GM23338 (cell line): ENCODE results near the gene NCOR2. TPM values are rescaled to one million over a fixed set of nuclear protein-coding genes. Genes with fewer than 3 reads are reported as not detected.

ENCODE experiments used
- ATAC-seq: fragments of 200-7000 bp; cut with Tn5 transposase; 3 replicates; pipeline ENCODE4 v1.9.1; 2020
- DNase-seq: peaks from one replicate; pipeline ENCODE4 v3.0.0-alpha.2; 2015; ENCODE audit warnings: low spot score
- H2AFZ ChIP-seq: fragments of 200-600 bp; sonication (generic); 2 replicates; pipeline ENCODE4 v1.8.0; 2016; ENCODE audit warnings: antibody characterized with exemption, mild to moderate bottlenecking, moderate library complexity
- H3F3A ChIP-seq: fragments of 200-600 bp; sonication (generic); replicated peaks from 2 replicates; pipeline ENCODE4 v1.8.0; 2017; ENCODE audit warnings: antibody characterized with exemption, mixed run types, low read depth
- H3K27ac ChIP-seq: fragments of 200-600 bp; sonication (generic); 2 replicates; pipeline ENCODE4 v1.6.1; 2016; ENCODE audit warnings: low read depth
- H3K27me3 ChIP-seq: fragments of 200-600 bp; sonication (generic); 2 replicates; pipeline ENCODE4 v1.8.0; 2016; ENCODE audit warnings: mild to moderate bottlenecking, mixed run types, moderate library complexity; ENCODE audit not compliant: insufficient read depth
- H3K36me3 ChIP-seq: fragments of 200-600 bp; sonication (generic); 2 replicates; pipeline ENCODE4 v1.8.0; 2016; ENCODE audit warnings: mild to moderate bottlenecking; ENCODE audit not compliant: insufficient read depth
- H3K4me1 ChIP-seq: fragments of 200-600 bp; sonication (generic); 2 replicates; pipeline ENCODE4 v1.8.0; 2016; ENCODE audit warnings: mild to moderate bottlenecking, moderate library complexity; ENCODE audit not compliant: insufficient read depth
- H3K4me2 ChIP-seq: fragments of 200-600 bp; sonication (generic); 2 replicates; pipeline ENCODE4 v1.7.1; 2017; ENCODE audit warnings: mixed run types
- H3K4me3 ChIP-seq: fragments of 200-600 bp; sonication (generic); 2 replicates; pipeline ENCODE4 v1.6.1; 2016; ENCODE audit warnings: mixed run types
- H3K79me2 ChIP-seq: fragments of 200-600 bp; sonication (generic); replicated peaks from 2 replicates; pipeline ENCODE4 v1.8.0; 2017; ENCODE audit warnings: mild to moderate bottlenecking; ENCODE audit not compliant: insufficient read depth
- H3K9me2 ChIP-seq: fragments of 200-600 bp; sonication (generic); 2 replicates; pipeline ENCODE4 v1.8.0; 2017; ENCODE audit not compliant: insufficient read depth
- H4K20me1 ChIP-seq: fragments of 200-600 bp; sonication (generic); replicated peaks from 2 replicates; pipeline ENCODE4 v1.8.0; 2017; ENCODE audit warnings: mild to moderate bottlenecking; ENCODE audit not compliant: insufficient read depth
- H3K27ac Mint-ChIP-seq: 2 replicates; pipeline ENCODE4 v1.8.0; 2020; ENCODE audit warnings: inconsistent platforms, mild to moderate bottlenecking, moderate library complexity, mixed read lengths
- H3K27me3 Mint-ChIP-seq: 3 replicates; pipeline ENCODE4 v1.8.0; 2022; ENCODE audit warnings: low read depth, mild to moderate bottlenecking, moderate library complexity, mixed read lengths, inconsistent platforms; ENCODE audit not compliant: insufficient read depth, poor library complexity
- H3K36me3 Mint-ChIP-seq: 3 replicates; pipeline ENCODE4 v1.8.0; 2021; ENCODE audit warnings: low read depth, mild to moderate bottlenecking, inconsistent platforms, moderate library complexity, mixed read lengths
- H3K4me1 Mint-ChIP-seq: 3 replicates; pipeline ENCODE4 v1.8.0; 2020; ENCODE audit warnings: mild to moderate bottlenecking, inconsistent platforms, mixed read lengths
- H3K4me3 Mint-ChIP-seq: 3 replicates; pipeline ENCODE4 v1.8.0; 2021; ENCODE audit warnings: moderate library complexity, mild to moderate bottlenecking, inconsistent platforms, mixed read lengths
- H3K9me3 Mint-ChIP-seq: 3 replicates; pipeline ENCODE4 v1.8.0; 2020; ENCODE audit warnings: moderate library complexity, mild to moderate bottlenecking, inconsistent platforms, mixed read lengths
- CREB1 ChIP-seq: fragments of 250-450 bp; sonication (Bioruptor Pico); IDR thresholded peaks from 2 replicates; pipeline ENCODE4 v1.5.0; 2020; ENCODE audit warnings: low read depth, mild to moderate bottlenecking, moderate library complexity
- CTCF ChIP-seq, 2 experiments: fragments of 200-600 bp in 1 of 2; sonication (generic) in 1 of 2; conservative IDR thresholded peaks; 2 replicates each; pipeline versions ENCODE4 v1.5.1 to v1.6.1; 2016 to 2017; ENCODE audit warnings: antibody characterized with exemption in 2 of 2, low read depth in 2 of 2, mild to moderate bottlenecking in 2 of 2, moderate library complexity in 1 of 2
- ZNF331 ChIP-seq: fragments of 250-450 bp; sonication (Bioruptor Pico); IDR thresholded peaks from 2 replicates; pipeline ENCODE4 v1.5.0; 2020; ENCODE audit warnings: low read depth, mild to moderate bottlenecking, moderate library complexity
- polyA plus RNA-seq: library from polyadenylated mRNA; unstranded; fragments of >200 nt; fragmentation: Nextera tagmentation; extraction: Ambion mirVana; gene quantifications from 2 replicates; pipeline ENCODE4 v1.2.1, GENCODE V29; 2016
- total RNA-seq: library from RNA; depleted of rRNA; stranded (reverse); fragments of >200 nt; shearing (Covaris generic); gene quantifications from 2 replicates; pipeline ENCODE4 v1.2.3, GENCODE V29; 2014
- TF ChIP-seq, protein P1 (sequence below): fragments of 250-450 bp; sonication (Bioruptor Pico); IDR thresholded peaks from 2 replicates; pipeline ENCODE4 v1.5.0; 2020; ENCODE audit warnings: mild to moderate bottlenecking, moderate library complexity

Gene NCOR2
- total and polyA plus RNA-seq, 2 experiments from 2014 or later, result 69.6 to 190 TPM

DNA sequence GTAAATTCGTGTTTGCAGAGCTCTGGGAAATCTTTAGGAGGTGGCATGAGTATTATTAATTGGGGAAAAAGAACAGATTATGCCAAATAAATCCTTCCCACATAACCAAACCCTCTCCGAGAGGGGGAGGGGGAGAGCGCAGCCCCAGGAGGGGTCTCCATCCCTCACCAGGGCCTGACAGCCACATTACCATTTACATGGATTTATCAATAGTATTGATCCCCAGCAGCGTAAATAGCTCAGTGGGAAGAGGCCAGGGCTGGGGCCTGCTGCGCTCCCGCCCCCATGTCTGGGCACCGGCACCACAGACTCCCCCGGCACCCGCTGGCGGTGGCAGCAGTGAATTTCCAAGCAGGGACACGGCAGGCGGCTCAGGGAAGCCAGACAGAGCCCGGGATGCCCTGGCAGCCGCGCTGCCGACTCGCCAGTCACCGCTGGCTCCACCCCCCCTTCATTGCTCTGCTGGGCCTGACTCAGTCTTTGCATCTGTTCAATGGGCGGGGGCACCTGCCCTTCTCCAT, 2.4 kb downstream of the NCOR2 start (continued):
- TF ChIP-seq, protein P1, sequence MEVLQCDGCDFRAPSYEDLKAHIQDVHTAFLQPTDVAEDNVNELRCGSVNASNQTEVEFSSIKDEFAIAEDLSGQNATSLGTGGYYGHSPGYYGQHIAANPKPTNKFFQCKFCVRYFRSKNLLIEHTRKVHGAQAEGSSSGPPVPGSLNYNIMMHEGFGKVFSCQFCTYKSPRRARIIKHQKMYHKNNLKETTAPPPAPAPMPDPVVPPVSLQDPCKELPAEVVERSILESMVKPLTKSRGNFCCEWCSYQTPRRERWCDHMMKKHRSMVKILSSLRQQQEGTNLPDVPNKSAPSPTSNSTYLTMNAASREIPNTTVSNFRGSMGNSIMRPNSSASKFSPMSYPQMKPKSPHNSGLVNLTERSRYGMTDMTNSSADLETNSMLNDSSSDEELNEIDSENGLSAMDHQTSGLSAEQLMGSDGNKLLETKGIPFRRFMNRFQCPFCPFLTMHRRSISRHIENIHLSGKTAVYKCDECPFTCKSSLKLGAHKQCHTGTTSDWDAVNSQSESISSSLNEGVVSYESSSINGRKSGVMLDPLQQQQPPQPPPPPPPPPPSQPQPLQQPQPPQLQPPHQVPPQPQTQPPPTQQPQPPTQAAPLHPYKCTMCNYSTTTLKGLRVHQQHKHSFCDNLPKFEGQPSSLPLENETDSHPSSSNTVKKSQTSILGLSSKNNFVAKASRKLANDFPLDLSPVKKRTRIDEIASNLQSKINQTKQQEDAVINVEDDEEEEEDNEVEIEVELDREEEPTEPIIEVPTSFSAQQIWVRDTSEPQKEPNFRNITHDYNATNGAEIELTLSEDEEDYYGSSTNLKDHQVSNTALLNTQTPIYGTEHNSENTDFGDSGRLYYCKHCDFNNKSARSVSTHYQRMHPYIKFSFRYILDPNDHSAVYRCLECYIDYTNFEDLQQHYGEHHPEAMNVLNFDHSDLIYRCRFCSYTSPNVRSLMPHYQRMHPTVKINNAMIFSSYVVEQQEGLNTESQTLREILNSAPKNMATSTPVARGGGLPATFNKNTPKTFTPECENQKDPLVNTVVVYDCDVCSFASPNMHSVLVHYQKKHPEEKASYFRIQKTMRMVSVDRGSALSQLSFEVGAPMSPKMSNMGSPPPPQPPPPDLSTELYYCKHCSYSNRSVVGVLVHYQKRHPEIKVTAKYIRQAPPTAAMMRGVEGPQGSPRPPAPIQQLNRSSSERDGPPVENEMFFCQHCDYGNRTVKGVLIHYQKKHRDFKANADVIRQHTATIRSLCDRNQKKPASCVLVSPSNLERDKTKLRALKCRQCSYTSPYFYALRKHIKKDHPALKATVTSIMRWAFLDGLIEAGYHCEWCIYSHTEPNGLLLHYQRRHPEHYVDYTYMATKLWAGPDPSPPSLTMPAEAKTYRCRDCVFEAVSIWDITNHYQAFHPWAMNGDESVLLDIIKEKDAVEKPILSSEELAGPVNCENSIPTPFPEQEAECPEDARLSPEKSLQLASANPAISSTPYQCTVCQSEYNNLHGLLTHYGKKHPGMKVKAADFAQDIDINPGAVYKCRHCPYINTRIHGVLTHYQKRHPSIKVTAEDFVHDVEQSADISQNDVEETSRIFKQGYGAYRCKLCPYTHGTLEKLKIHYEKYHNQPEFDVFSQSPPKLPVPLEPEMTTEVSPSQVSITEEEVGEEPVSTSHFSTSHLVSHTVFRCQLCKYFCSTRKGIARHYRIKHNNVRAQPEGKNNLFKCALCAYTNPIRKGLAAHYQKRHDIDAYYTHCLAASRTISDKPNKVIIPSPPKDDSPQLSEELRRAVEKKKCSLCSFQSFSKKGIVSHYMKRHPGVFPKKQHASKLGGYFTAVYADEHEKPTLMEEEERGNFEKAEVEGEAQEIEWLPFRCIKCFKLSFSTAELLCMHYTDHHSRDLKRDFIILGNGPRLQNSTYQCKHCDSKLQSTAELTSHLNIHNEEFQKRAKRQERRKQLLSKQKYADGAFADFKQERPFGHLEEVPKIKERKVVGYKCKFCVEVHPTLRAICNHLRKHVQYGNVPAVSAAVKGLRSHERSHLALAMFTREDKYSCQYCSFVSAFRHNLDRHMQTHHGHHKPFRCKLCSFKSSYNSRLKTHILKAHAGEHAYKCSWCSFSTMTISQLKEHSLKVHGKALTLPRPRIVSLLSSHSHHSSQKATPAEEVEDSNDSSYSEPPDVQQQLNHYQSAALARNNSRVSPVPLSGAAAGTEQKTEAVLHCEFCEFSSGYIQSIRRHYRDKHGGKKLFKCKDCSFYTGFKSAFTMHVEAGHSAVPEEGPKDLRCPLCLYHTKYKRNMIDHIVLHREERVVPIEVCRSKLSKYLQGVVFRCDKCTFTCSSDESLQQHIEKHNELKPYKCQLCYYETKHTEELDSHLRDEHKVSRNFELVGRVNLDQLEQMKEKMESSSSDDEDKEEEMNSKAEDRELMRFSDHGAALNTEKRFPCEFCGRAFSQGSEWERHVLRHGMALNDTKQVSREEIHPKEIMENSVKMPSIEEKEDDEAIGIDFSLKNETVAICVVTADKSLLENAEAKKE, result no peak
- no peak for TF ChIP-seq CREB1 (CRISPR knock-in tag)

- H3K4me2 ChIP-seq, result peak overlapping the region; percentile 93
Measured at GRCh38 chr12:124564232-124564958, 3.0 kb downstream of the NCOR2 start.

More at GRCh38 chr12:124564232-124564958, 3.0 kb downstream of the NCOR2 start:
- H3K36me3 ChIP-seq, result no peaks in the 10 kb centered on the region
- Mint-ChIP-seq H3K36me3 (peaks cover 5% of the 10 kb centered on the region), H3K27me3 (peaks cover 14% of the 10 kb centered on the region), H3K4me1 (peaks cover 51% of the 10 kb centered on the region), H3K9me3 (no peaks in the 10 kb centered on the region), H3K27ac (no peak overlapping the region), H3K4me3 (peak overlapping the region; percentile 89)
- TF ChIP-seq ZNF331 (CRISPR knock-in tag) (no peak), CTCF (conservative IDR thresholded peaks at IDR 0.05; ENCODE audit: low read depth in 2 of 2) (0 out of 4 replicates have a peak, but pooled peaks of 1 of the 2 experiments have one; percentile 2)
- H3K9me2 ChIP-seq, result no peaks in the 10 kb centered on the region
- peaks cover 18% of the 10 kb centered on the region; the same call in 1 of the 2 replicates for H3F3A ChIP-seq
- no peak overlapping the region for H3K27ac ChIP-seq
- H3K4me3 ChIP-seq, result peak overlapping the region; percentile 87
- peaks cover 51% of the 10 kb centered on the region for H4K20me1 ChIP-seq
- H3K4me1 ChIP-seq, result peaks cover 47% of the 10 kb centered on the region
- ATAC-seq, result peak; percentile 7
- peaks cover 75% of the 10 kb centered on the region for H3K79me2 ChIP-seq
- H3K27me3 ChIP-seq, result no peaks in the 10 kb centered on the region
- DNase-seq, result peak; percentile 57
- H2AFZ ChIP-seq, result no peak overlapping the region
